ENCODE results near the gene STRIP2. TPM values are rescaled to one million over a fixed set of nuclear protein-coding genes. Genes with fewer than 3 reads are reported as not detected.
A peak's percentile ranks its signal among the peaks of the same experiment; 100 is the strongest.
"Not testable (repeated sequence)": the region's sequence is repeated elsewhere in the genome, so short reads cannot be mapped to it uniquely, and the experiment has no call there.

STRIP2 gene, protein sequence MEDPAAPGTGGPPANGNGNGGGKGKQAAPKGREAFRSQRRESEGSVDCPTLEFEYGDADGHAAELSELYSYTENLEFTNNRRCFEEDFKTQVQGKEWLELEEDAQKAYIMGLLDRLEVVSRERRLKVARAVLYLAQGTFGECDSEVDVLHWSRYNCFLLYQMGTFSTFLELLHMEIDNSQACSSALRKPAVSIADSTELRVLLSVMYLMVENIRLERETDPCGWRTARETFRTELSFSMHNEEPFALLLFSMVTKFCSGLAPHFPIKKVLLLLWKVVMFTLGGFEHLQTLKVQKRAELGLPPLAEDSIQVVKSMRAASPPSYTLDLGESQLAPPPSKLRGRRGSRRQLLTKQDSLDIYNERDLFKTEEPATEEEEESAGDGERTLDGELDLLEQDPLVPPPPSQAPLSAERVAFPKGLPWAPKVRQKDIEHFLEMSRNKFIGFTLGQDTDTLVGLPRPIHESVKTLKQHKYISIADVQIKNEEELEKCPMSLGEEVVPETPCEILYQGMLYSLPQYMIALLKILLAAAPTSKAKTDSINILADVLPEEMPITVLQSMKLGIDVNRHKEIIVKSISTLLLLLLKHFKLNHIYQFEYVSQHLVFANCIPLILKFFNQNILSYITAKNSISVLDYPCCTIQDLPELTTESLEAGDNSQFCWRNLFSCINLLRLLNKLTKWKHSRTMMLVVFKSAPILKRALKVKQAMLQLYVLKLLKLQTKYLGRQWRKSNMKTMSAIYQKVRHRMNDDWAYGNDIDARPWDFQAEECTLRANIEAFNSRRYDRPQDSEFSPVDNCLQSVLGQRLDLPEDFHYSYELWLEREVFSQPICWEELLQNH
- 6.6 and 17.8 TPM in 2 replicates for total RNA-seq

GRCh38 chr7:129433847-129434674 lies at the start of gene STRIP2:
TSS of gene STRIP2 (plus strand) at chr7:129434432. CDS start at chr7:129434473, 41 bp downstream.
- DNase-seq (ENCODE audit: low read depth, low spot score), result peak; percentile 37

- no peak for DNase-seq (ENCODE audit: low read depth, low spot score)
Observed at GRCh38 chr7:129385116-129385515, 49.1 kb upstream of the STRIP2 start.

- no peak for DNase-seq (ENCODE audit: low read depth, low spot score)
Observed at GRCh38 chr7:129385598-129385997, 48.6 kb upstream of the STRIP2 start.

DNA sequence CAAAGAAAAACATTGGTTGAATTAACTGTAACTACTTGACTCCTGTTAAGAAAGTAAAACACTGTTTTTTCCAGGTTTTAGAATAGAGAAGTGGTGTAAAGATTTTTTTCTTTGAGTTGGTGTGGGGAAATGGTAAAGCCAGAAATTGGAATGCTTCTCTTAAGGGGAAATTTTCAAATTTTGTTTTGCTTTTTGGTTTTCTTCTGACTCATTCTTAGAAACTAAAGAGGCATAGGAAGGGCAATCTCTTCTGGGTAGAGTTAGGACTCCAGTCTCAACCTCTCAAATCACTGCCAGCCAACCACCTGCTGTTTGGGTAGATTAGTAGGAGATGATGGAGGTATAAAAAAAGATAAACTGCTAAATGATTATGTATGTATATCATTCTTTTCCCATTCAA lies 47.7 kb upstream of the STRIP2 start:
- DNase-seq (ENCODE audit: low read depth, low spot score), result no peak

GRCh38 chr7:129387537-129387936 lies 46.7 kb upstream of the STRIP2 start:
- DNase-seq (ENCODE audit: low read depth, low spot score), result no peak

- DNase-seq (ENCODE audit: low read depth, low spot score), result no peak
Observed at GRCh38 chr7:129388333-129389098, 45.7 kb upstream of the STRIP2 start.

- DNase-seq (ENCODE audit: low read depth, low spot score), result no peak
Observed at GRCh38 chr7:129389829-129390228, 44.4 kb upstream of the STRIP2 start.

- no peak for DNase-seq (ENCODE audit: low read depth, low spot score)
Observed at GRCh38 chr7:129390314-129390713, 43.9 kb upstream of the STRIP2 start.

DNA sequence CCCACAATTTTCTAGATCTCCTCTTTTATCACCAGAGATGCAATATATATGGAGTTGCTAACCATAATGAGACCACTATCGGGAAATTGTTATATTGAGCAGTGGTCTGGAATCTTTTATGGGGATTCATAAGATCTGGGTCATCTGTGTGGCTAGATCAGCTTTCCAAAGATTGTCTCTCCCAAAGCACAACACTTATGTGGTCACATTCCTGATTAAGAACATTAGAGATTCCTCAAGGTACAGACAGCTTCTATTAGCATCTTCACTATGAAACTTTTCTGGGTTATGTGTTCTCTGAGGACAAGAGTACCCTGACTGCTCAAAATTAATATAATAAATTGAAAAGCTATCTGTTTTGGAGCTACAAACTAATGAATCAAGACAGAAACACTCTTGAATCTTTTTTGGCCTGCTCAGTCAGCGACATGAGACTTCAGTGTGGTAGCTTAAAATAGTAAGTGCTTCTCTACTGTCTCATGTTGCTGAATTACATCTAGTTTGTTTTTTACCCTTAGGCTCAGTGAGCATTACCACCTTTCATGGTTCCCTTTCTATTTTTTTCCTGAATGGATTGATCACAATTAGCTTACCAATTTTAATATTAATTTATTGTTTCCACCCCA lies 42.6 kb upstream of the STRIP2 start:
- DNase-seq (ENCODE audit: low read depth, low spot score), result no peak

- no peak for DNase-seq (ENCODE audit: low read depth, low spot score)
Observed at GRCh38 chr7:129393255-129393654, 41.0 kb upstream of the STRIP2 start.

GRCh38 chr7:129394101-129394500 lies 40.1 kb upstream of the STRIP2 start:
- DNase-seq (ENCODE audit: low read depth, low spot score), result no peak

- no peak for DNase-seq (ENCODE audit: low read depth, low spot score)
Observed at GRCh38 chr7:129394982-129395914, 39.0 kb upstream of the STRIP2 start.

- no peak for DNase-seq (ENCODE audit: low read depth, low spot score)
Observed at GRCh38 chr7:129401228-129401966, 32.8 kb upstream of the STRIP2 start.

DNA sequence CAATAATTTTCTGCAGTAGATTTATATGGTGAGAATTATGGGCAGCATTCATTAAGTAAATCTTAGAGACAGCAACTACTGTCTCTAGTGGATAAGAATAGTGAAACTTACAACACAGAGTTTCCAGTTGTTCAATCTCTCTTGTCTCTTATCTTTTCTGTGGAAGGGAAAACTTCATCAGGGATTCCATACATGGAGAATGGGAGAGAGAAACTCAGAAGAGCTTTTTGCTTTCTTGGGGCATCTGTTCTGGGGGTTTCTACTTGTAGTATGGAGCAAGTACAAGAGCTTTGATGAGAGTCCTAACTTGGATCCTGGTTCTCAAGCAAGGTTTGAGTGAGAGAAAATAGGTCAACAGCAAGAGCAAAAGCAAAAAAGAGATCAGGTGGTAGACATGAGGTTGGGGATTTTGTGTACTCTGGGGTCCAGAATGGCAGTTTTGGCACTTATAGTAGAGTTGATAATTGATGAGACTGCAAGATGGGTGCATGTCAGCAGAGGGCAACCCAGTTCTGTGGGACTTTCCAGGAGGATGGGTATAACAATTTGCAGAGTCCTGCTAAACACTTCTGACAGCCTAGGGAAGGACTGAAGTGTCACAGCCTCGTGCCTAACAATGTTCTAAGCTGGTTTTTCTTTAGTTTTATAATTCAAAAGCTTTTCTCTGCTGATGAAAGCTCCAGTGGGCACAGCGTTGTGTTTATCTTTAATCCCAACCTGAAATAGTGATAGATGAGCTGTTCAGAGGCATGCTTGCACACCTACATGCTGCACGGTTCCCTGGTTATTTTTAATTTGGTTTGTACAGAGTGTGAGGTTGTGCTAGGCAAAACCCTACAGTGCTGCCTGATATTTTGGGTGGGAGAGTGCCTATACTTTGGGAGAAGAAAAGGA lies 32.0 kb upstream of the STRIP2 start:
- no peak for DNase-seq (ENCODE audit: low read depth, low spot score)

- no peak for DNase-seq (ENCODE audit: low read depth, low spot score)
Observed at GRCh38 chr7:129405527-129405926, 28.7 kb upstream of the STRIP2 start.

- DNase-seq (ENCODE audit: low read depth, low spot score), result not testable (repeated sequence)
Observed at GRCh38 chr7:129410238-129410637, 24.0 kb upstream of the STRIP2 start.

- DNase-seq (ENCODE audit: low read depth, low spot score), result no peak
Observed at GRCh38 chr7:129412501-129412900, 21.7 kb upstream of the STRIP2 start.

DNA sequence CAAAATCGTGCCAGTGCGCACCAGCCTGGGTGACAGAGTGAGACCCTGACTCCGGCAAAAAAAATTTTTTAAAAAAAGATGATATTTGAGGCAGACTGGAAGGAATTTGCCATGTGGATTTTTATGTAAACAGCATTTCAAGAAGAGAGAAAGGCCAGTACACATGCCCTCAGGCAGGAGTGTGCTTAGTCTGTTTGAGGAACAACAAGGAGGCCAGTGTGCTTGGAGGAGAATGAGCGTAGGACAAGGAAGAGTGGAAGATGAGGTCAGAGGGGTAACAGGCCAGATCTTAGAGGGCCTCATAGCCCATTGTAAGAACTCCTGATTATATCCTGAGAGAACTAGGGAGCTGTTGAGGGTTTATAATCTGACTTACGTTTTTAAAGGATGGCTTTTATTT lies 17.2 kb upstream of the STRIP2 start:
- DNase-seq (ENCODE audit: low read depth, low spot score), result no peak

All from pulmonary artery endothelial cell (primary cell).